ENCODE data around the gene EFHD2.
A peak's percentile ranks its signal among the peaks of the same experiment; 100 is the strongest.
"Not testable (repeated sequence)": the region's sequence is repeated elsewhere in the genome, so short reads cannot be mapped to it uniquely, and the experiment has no call there.

Gene EFHD2

GRCh38 chr1:15466955-15467625 lies 57.4 kb downstream of the EFHD2 start:
- peaks cover 45% of the 10 kb centered on the region for H3K4me1 ChIP-seq (ENCODE audit: low read length)
- not testable (repeated sequence) for H3K9me3 ChIP-seq (ENCODE audit: insufficient read depth, low read length); H3K4me2 ChIP-seq (ENCODE audit: low read length); H2AFZ ChIP-seq (ENCODE audit: low read depth, low read length); H3K79me2 ChIP-seq (ENCODE audit: low read length); H3K9ac ChIP-seq (ENCODE audit: low read length); H4K20me1 ChIP-seq (ENCODE audit: insufficient read depth, low read length); H3K4me3 ChIP-seq (ENCODE audit: low read length); H3K36me3 ChIP-seq (replicated peaks; ENCODE audit: low read depth, low read length); H3K27me3 ChIP-seq (ENCODE audit: low read depth, low read length); H3K27ac ChIP-seq (ENCODE audit: low read length)

DNA sequence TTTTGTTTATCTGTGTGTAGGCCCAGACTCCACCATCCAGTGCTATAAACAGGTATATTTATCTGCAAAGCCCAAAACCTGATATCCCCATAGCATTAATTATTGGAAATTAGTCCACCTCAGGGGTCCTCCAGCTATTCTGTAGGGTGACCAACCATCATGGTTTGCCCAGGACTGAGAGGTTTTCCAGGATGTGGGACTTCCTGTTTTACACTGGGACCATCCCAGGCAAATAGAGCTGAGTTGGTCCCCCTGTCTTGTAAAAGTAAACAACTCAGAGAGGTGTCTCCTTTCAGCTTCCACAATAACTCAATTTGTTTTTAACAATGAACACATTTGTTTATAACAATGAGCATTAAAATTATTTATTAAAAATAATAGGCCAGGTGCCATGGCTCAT lies 58.5 kb downstream of the EFHD2 start:
- no peaks in the 10 kb centered on the region for H3K27me3 ChIP-seq (ENCODE audit: low read depth, low read length)
- H3K4me1 ChIP-seq (ENCODE audit: low read length), result peaks cover 45% of the 10 kb centered on the region
- no peak overlapping the region for H3K4me3 ChIP-seq (ENCODE audit: low read length)
- H3K36me3 ChIP-seq (replicated peaks; ENCODE audit: low read depth, low read length), result no peaks in the 10 kb centered on the region
- TF ChIP-seq EZH2phosphoT487 (IDR thresholded peaks at IDR 0.05; ENCODE audit: low read depth) (no peak), CTCF (IDR thresholded peaks at IDR 0.05; ENCODE audit: low read depth, low read length) (no peak)
- no peaks in the 10 kb centered on the region for H3K9me3 ChIP-seq (ENCODE audit: insufficient read depth, low read length)
- no peak overlapping the region for H2AFZ ChIP-seq (ENCODE audit: low read depth, low read length)
- no peaks in the 10 kb centered on the region for H4K20me1 ChIP-seq (ENCODE audit: insufficient read depth, low read length)
- H3K9ac ChIP-seq (ENCODE audit: low read length), result no peak overlapping the region
- H3K27ac ChIP-seq (ENCODE audit: low read length), result no peak overlapping the region
- no peak overlapping the region for H3K4me2 ChIP-seq (ENCODE audit: low read length)
- no peaks in the 10 kb centered on the region for H3K79me2 ChIP-seq (ENCODE audit: low read length)

GRCh38 chr1:15469361-15469760 lies 59.7 kb downstream of the EFHD2 start:
- Histone ChIP-seq H3K4me1 (ENCODE audit: low read length) (peaks cover 41% of the 10 kb centered on the region), H3K9me3 (ENCODE audit: insufficient read depth, low read length) (no peaks in the 10 kb centered on the region), H2AFZ (ENCODE audit: low read depth, low read length) (no peak overlapping the region), H4K20me1 (ENCODE audit: insufficient read depth, low read length) (no peaks in the 10 kb centered on the region), H3K9ac (ENCODE audit: low read length) (no peak overlapping the region), H3K79me2 (ENCODE audit: low read length) (no peaks in the 10 kb centered on the region), H3K27ac (ENCODE audit: low read length) (no peak overlapping the region), H3K27me3 (ENCODE audit: low read depth, low read length) (no peaks in the 10 kb centered on the region), H3K4me3 (ENCODE audit: low read length) (no peak overlapping the region), H3K4me2 (ENCODE audit: low read length) (peak overlapping the region; percentile 46), H3K36me3 (replicated peaks; ENCODE audit: low read depth, low read length) (no peaks in the 10 kb centered on the region)
- no peak for TF ChIP-seq EZH2phosphoT487 (IDR thresholded peaks at IDR 0.05; ENCODE audit: low read depth)
- no peak for TF ChIP-seq CTCF (IDR thresholded peaks at IDR 0.05; ENCODE audit: low read depth, low read length)

GRCh38 chr1:15469821-15470448 lies 60.2 kb downstream of the EFHD2 start:
- not testable (repeated sequence) for H3K27ac ChIP-seq (ENCODE audit: low read length); H4K20me1 ChIP-seq (ENCODE audit: insufficient read depth, low read length); H3K4me3 ChIP-seq (ENCODE audit: low read length); H2AFZ ChIP-seq (ENCODE audit: low read depth, low read length); H3K27me3 ChIP-seq (ENCODE audit: low read depth, low read length); H3K9me3 ChIP-seq (ENCODE audit: insufficient read depth, low read length); H3K36me3 ChIP-seq (replicated peaks; ENCODE audit: low read depth, low read length); H3K9ac ChIP-seq (ENCODE audit: low read length); H3K79me2 ChIP-seq (ENCODE audit: low read length)
- Histone ChIP-seq H3K4me2 (ENCODE audit: low read length) (peak overlapping the region; percentile 46), H3K4me1 (ENCODE audit: low read length) (peaks cover 36% of the 10 kb centered on the region)

DNA sequence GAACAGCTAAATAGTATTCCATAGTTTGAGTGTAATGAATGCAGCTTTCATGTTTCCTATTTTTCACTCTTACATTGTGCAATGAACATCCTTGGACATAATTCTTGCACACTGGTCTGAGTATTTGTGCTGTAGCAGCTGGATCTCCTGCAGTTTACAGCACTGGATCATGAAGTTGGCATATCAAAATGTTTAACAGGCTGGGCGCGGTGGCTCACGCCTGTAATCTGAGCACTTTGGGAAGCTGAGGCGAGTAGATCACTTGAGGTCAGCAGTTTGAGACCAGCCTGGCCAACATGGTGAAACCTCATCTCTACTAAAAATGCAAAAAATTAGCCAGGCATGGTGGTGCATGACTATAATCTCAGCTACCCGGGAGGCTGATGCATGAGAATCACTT lies 61.4 kb downstream of the EFHD2 start:
- H4K20me1 ChIP-seq (ENCODE audit: insufficient read depth, low read length); H3K27me3 ChIP-seq (ENCODE audit: low read depth, low read length); H3K27ac ChIP-seq (ENCODE audit: low read length); H3K4me3 ChIP-seq (ENCODE audit: low read length); H3K36me3 ChIP-seq (replicated peaks; ENCODE audit: low read depth, low read length); H3K4me2 ChIP-seq (ENCODE audit: low read length); H3K79me2 ChIP-seq (ENCODE audit: low read length); H3K9me3 ChIP-seq (ENCODE audit: insufficient read depth, low read length); H2AFZ ChIP-seq (ENCODE audit: low read depth, low read length); H3K9ac ChIP-seq (ENCODE audit: low read length): not testable (repeated sequence)
- peaks cover 26% of the 10 kb centered on the region for H3K4me1 ChIP-seq (ENCODE audit: low read length)

DNA sequence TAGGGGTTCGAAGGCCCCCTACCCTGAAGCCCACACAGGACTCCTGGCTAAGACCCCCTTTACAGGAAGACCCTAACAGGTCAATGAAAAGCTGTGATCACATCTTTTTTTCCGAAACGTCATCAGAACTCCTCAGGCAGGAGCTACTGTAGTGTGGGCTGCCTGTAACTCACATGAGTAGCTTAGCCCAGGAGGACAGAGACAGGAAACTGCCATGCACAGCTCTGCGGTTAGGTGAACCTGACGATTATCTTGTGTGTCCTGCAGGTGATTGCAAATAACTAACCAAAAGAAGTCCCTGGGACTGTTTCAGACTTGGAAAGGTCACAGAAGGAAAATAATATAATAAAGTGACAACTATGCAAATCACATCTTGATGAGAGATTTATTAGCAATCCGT lies 62.0 kb downstream of the EFHD2 start:
- H3K79me2 ChIP-seq (ENCODE audit: low read length); H3K9ac ChIP-seq (ENCODE audit: low read length); H3K27me3 ChIP-seq (ENCODE audit: low read depth, low read length); H3K9me3 ChIP-seq (ENCODE audit: insufficient read depth, low read length); H3K4me3 ChIP-seq (ENCODE audit: low read length); H2AFZ ChIP-seq (ENCODE audit: low read depth, low read length); H4K20me1 ChIP-seq (ENCODE audit: insufficient read depth, low read length); H3K36me3 ChIP-seq (replicated peaks; ENCODE audit: low read depth, low read length); H3K27ac ChIP-seq (ENCODE audit: low read length): not testable (repeated sequence)
- peaks cover 26% of the 10 kb centered on the region for H3K4me1 ChIP-seq (ENCODE audit: low read length)
- H3K4me2 ChIP-seq (ENCODE audit: low read length), result 0 out of 2 replicates have a peak overlapping the region, but pooled peaks have one; percentile 3

Data from OCI-LY3 (cell line).